ENCODE results near the gene PDZRN3.

The PDZRN3 gene

DNA sequence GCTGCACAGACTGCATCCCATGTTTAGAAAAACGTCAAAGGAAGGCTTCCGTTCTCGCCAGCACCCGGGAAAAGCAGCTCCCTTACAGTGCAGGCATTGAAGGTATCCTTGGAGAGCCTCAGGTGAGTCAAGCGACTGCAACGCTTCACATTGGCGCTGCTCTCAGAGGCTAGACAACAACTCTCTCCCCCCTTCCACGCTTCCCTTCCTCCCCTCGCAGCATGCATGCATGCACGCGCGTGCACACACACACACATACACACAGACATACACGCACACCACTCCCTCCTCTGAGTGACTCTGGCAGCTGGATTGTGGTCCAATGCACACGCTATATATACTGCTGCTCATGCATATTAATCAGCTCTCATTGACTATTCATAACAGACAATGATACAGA, 191.1 kb downstream of the PDZRN3 start:
- no peaks in the 10 kb centered on the region for H3K36me3 Mint-ChIP-seq (ENCODE audit: low read depth)
- no peaks in the 10 kb centered on the region for H3K9me3 Mint-ChIP-seq
- H3K27ac Mint-ChIP-seq: peak overlapping the region; percentile 30 to 61 (median 61)
- TF ChIP-seq, protein P1, sequence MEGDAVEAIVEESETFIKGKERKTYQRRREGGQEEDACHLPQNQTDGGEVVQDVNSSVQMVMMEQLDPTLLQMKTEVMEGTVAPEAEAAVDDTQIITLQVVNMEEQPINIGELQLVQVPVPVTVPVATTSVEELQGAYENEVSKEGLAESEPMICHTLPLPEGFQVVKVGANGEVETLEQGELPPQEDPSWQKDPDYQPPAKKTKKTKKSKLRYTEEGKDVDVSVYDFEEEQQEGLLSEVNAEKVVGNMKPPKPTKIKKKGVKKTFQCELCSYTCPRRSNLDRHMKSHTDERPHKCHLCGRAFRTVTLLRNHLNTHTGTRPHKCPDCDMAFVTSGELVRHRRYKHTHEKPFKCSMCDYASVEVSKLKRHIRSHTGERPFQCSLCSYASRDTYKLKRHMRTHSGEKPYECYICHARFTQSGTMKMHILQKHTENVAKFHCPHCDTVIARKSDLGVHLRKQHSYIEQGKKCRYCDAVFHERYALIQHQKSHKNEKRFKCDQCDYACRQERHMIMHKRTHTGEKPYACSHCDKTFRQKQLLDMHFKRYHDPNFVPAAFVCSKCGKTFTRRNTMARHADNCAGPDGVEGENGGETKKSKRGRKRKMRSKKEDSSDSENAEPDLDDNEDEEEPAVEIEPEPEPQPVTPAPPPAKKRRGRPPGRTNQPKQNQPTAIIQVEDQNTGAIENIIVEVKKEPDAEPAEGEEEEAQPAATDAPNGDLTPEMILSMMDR (IDR thresholded peaks at IDR 0.05; ENCODE audit: unreplicated experiment in 3 of 3): no peak
- peaks cover 80% of the 10 kb centered on the region for H3K4me1 Mint-ChIP-seq
- H3K27me3 Mint-ChIP-seq (ENCODE audit: low read depth): no peaks in the 10 kb centered on the region
- peak overlapping the region; percentile 66 to 72 (median 70) for H3K4me3 Mint-ChIP-seq

DNA sequence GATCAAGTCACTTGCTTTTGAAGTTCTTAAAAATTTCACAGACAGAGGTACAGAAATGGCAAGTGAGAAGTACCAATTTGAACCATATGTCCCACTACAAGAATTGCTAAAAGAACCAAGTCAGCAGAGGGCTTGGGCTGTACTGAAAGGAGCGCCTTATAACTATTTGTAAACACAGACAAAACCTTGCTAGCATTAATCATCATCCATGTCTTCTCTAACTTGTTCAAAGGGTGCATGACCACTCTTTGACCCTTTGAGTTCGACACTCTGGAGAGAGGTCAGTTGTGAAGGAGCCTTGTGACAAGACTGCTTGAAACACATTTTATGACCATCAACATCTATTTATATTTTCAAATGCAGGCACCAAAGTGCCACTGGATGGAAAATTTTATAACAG, 191.7 kb downstream of the PDZRN3 start:
- Mint-ChIP-seq H3K4me1 (peaks cover 80% of the 10 kb centered on the region), H3K27me3 (ENCODE audit: low read depth) (no peaks in the 10 kb centered on the region), H3K4me3 (peak overlapping the region; percentile 66 to 72 (median 70)), H3K27ac (peak overlapping the region; percentile 46 to 61 (median 61)), H3K9me3 (no peaks in the 10 kb centered on the region), H3K36me3 (ENCODE audit: low read depth) (peaks cover 4% of the 10 kb centered on the region)
- TF ChIP-seq, protein P1 (IDR thresholded peaks at IDR 0.05; ENCODE audit: unreplicated experiment in 3 of 3): no peak

DNA sequence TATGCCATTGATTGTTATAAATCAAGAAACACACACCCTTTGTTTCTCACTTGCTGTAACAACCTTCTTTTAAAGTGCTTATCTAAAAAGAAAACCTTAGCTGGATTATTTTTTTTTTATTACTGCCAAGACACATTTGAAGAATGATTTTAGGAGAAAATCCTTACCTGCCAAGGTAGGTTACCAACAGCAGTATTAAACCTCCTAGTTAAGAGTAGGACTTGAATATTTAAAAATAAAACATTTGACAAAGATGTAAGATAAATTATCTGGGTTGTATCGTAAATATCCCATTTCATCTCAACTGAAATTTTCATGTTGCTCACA, 192.1 kb downstream of the PDZRN3 start:
- Mint-ChIP-seq H3K27ac (peak overlapping the region in 2 of 3 experiments; percentile 61), H3K4me1 (peaks cover 80% of the 10 kb centered on the region), H3K36me3 (ENCODE audit: low read depth) (peaks cover 4% of the 10 kb centered on the region), H3K9me3 (no peaks in the 10 kb centered on the region), H3K27me3 (ENCODE audit: low read depth) (no peaks in the 10 kb centered on the region), H3K4me3 (peak overlapping the region; percentile 66 to 72 (median 70))
- TF ChIP-seq, protein P1 (IDR thresholded peaks at IDR 0.05; ENCODE audit: unreplicated experiment in 3 of 3): peak in 1 of 3 experiments; percentile 23

DNA sequence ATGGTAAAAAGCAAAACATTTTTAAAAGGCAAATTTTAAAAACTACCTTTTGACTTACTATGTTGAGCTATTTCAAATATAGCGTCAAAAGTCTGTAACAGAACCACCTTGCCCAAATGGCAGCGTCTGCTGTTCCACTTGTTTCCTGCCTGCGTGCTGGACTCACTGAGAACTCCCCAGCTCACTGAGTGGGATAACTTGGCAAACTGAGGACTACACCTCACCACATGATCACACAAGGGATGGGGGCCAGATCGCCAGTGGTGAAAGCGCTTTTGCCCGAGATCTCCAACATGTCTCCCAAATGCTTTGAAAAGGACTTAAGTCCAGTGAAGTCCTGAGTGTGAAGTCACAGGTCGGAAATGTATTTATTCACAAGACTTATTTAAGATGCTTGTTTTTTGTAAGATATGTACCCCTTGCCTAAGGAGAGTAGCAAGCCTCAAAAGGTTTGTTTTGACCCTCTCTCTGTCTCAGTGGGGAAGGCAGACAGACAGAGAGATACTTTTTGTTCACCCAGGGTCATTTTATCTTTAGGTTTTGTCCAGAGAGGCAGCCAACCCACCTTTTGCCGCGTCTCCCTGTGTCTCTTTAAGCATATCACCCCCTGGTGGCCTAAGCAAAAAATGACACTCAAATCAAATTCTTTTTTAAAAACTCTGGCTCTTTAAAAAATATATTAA, 192.6 kb downstream of the PDZRN3 start:
- Mint-ChIP-seq H3K36me3 (ENCODE audit: low read depth) (peaks cover 4% of the 10 kb centered on the region), H3K9me3 (no peaks in the 10 kb centered on the region), H3K27me3 (ENCODE audit: low read depth) (no peaks in the 10 kb centered on the region), H3K27ac (peak overlapping the region; percentile 61 to 91 (median 80)), H3K4me1 (peaks cover 80% of the 10 kb centered on the region), H3K4me3 (peak overlapping the region; percentile 67 to 74 (median 73))
- TF ChIP-seq, protein P1 (IDR thresholded peaks at IDR 0.05; ENCODE audit: unreplicated experiment in 3 of 3): peak; percentile 64 to 78 (median 69)

DNA sequence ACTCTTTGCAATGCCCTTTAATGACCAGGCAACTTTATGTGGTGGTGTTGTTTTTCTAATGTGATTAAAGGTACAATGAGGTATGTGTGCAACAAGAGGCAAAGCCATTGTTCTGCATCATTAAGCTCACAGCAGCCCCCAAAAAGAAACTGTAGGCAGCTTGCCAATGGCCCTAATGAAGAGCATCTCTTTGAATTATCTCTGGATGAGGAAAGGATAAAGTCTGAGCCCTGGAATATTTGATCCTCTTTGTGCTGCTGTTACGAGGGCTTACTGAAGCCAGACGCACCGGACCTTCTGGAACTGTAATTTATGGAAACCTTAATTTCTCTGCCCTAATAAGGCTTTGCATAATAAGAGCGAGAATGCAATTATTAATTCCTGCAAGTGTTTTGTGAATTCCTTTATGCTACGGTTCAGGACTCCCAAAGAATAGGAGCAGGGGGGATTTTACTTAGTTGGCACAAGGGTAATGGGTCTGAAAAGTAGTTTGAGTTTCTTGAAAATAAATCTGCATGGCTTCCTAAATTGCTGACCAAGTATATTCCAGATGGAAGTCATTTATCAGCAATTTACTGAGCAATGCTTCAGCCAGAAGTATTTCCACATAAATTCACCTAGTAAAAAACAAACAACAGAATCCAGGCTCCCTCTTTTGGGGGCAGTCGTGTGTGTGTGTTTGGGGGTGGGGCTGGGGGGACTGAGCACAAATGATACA, 193.4 kb downstream of the PDZRN3 start:
- Mint-ChIP-seq H3K9me3 (no peaks in the 10 kb centered on the region), H3K4me3 (peak overlapping the region; percentile 67 to 74 (median 73)), H3K27ac (peak overlapping the region; percentile 61 to 91 (median 82)), H3K4me1 (peaks cover 87% of the 10 kb centered on the region), H3K27me3 (ENCODE audit: low read depth) (no peaks in the 10 kb centered on the region), H3K36me3 (ENCODE audit: low read depth) (peaks cover 4% of the 10 kb centered on the region)
- TF ChIP-seq, protein P1 (IDR thresholded peaks at IDR 0.05; ENCODE audit: unreplicated experiment in 3 of 3): no peak
